Measurements from ENCODE around the gene PHYHD1.

PHYHD1 gene

GRCh38 chr9:128986671-128987070 is 65.9 kb downstream of the PHYHD1 start:
- DNase-seq = no peak

DNA sequence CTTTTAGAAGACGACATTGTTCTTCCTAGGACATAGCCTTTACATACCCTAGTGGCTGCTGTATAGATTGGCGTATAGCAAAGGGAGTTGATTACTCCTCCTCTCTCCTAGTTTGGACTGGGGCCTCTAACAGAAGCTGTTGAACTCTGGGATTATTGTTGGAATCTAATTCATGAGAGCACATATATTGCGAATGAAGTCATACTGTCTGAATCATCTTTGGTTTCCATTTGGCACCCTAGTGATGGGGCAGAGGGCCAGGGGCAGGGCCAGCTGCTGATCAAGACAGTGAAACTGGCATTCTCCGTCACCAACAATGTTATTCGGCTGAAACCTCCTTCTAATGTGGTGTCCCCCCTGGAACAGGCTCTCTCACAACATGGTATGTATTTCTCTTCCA is 67.0 kb downstream of the PHYHD1 start:
- peak; percentile 92 for DNase-seq

All from EL (cell line).